ENCODE measurements around the gene ABHD2.
"Not testable (repeated sequence)": the region's sequence is repeated elsewhere in the genome, so short reads cannot be mapped to it uniquely, and the experiment has no call there.

ABHD2 gene, protein sequence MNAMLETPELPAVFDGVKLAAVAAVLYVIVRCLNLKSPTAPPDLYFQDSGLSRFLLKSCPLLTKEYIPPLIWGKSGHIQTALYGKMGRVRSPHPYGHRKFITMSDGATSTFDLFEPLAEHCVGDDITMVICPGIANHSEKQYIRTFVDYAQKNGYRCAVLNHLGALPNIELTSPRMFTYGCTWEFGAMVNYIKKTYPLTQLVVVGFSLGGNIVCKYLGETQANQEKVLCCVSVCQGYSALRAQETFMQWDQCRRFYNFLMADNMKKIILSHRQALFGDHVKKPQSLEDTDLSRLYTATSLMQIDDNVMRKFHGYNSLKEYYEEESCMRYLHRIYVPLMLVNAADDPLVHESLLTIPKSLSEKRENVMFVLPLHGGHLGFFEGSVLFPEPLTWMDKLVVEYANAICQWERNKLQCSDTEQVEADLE
- 58.3 to 109 (median 66.7) reads per million in 3 donors for total RNA-seq

DNA sequence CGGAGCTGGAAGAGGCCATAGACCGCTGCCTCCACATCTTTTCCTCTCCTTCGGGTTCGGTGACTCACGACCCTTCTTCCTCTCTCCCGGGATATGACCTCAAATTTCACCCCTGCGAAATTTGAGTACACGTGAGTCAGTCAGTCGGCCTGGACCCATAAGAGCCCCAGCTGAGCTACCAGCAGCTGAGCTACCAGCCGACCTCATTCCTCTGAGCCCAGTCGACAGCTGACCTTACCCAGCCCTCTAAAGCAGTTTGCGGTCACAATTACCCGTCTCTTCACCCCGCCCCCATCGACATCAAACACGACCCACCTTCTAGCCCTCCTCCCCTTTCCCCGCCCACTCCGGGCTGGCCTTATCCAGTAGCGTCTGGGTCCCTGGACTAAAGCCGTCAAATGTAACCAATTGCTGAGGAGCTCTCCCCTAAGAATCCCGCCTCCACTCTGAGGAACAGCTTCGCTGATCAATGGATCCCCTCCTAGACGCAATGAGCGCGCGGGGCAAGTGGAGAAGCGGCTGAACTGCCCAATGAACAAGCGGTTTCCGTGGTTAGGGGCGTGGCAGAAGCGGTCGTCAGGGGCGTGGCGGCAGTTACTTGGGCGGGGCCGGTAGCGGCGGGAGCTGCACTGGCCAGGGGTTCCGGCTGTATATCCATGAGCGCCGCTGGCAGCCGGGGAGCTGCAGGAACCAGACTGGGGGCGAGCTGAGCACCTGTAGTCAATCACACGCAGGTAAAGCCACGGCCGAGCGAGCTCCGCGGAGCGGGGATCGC, at the start of gene ABHD2:
Gene ABHD2, plus strand, starts transcription at position 627 of the 775 bp plus-strand sequence. CDS start 27,872 bp downstream, outside the sequence.
- Histone ChIP-seq H3K27ac (ENCODE audit: insufficient read depth, low read length, poor library complexity, severe bottlenecking) (peak within 1 kb of the TSS; percentile 77), H3K9me3 (ENCODE audit: control insufficient read depth, low read length) (no peaks in the 10 kb centered on the region), H3K4me1 (ENCODE audit: control insufficient read depth, insufficient read depth, low read length, poor library complexity, severe bottlenecking) (peaks cover 33% of the 10 kb centered on the region), H3K27me3 (replicated peaks; ENCODE audit: control insufficient read depth, insufficient read depth, low read length, poor library complexity, severe bottlenecking) (no peaks in the 10 kb centered on the region), H3K36me3 (ENCODE audit: control insufficient read depth, insufficient read depth, low read length) (no peaks in the 10 kb centered on the region), H3K4me3 (ENCODE audit: insufficient read depth, low read depth, low read length, poor library complexity, severe bottlenecking) (peak within 1 kb of the TSS; percentile 95)
- peak; percentile 95 to 96 (median 95) for DNase-seq

- H3K27ac ChIP-seq (ENCODE audit: insufficient read depth, low read length, poor library complexity, severe bottlenecking): no peak overlapping the region
- DNase-seq: no peak
- H3K9me3 ChIP-seq (ENCODE audit: control insufficient read depth, low read length): no peaks in the 10 kb centered on the region
- no peaks in the 10 kb centered on the region for H3K4me1 ChIP-seq (ENCODE audit: control insufficient read depth, insufficient read depth, low read length, poor library complexity, severe bottlenecking)
- no peaks in the 10 kb centered on the region for H3K36me3 ChIP-seq (ENCODE audit: control insufficient read depth, insufficient read depth, low read length)
- H3K4me3 ChIP-seq (ENCODE audit: insufficient read depth, low read depth, low read length, poor library complexity, severe bottlenecking): no peak overlapping the region
- no peaks in the 10 kb centered on the region for H3K27me3 ChIP-seq (replicated peaks; ENCODE audit: control insufficient read depth, insufficient read depth, low read length, poor library complexity, severe bottlenecking)
These were observed 49.1 kb upstream of the ABHD2 start for GRCh38 chr15:89039142-89039541.

GRCh38 chr15:89041507-89041906, 46.7 kb upstream of the ABHD2 start:
- H3K27me3 ChIP-seq (replicated peaks; ENCODE audit: control insufficient read depth, insufficient read depth, low read length, poor library complexity, severe bottlenecking): no peaks in the 10 kb centered on the region
- H3K4me1 ChIP-seq (ENCODE audit: control insufficient read depth, insufficient read depth, low read length, poor library complexity, severe bottlenecking): no peaks in the 10 kb centered on the region
- H3K36me3 ChIP-seq (ENCODE audit: control insufficient read depth, insufficient read depth, low read length): no peaks in the 10 kb centered on the region
- H3K9me3 ChIP-seq (ENCODE audit: control insufficient read depth, low read length): no peaks in the 10 kb centered on the region
- no peak overlapping the region for H3K4me3 ChIP-seq (ENCODE audit: insufficient read depth, low read depth, low read length, poor library complexity, severe bottlenecking)
- DNase-seq: no peak
- no peak overlapping the region for H3K27ac ChIP-seq (ENCODE audit: insufficient read depth, low read length, poor library complexity, severe bottlenecking)

GRCh38 chr15:89042387-89042786, 45.9 kb upstream of the ABHD2 start:
- Histone ChIP-seq H3K36me3 (ENCODE audit: control insufficient read depth, insufficient read depth, low read length) (no peaks in the 10 kb centered on the region), H3K4me3 (ENCODE audit: insufficient read depth, low read depth, low read length, poor library complexity, severe bottlenecking) (no peak overlapping the region), H3K27me3 (replicated peaks; ENCODE audit: control insufficient read depth, insufficient read depth, low read length, poor library complexity, severe bottlenecking) (no peaks in the 10 kb centered on the region), H3K9me3 (ENCODE audit: control insufficient read depth, low read length) (no peaks in the 10 kb centered on the region), H3K4me1 (ENCODE audit: control insufficient read depth, insufficient read depth, low read length, poor library complexity, severe bottlenecking) (no peaks in the 10 kb centered on the region), H3K27ac (ENCODE audit: insufficient read depth, low read length, poor library complexity, severe bottlenecking) (no peak overlapping the region)
- no peak for DNase-seq

DNA sequence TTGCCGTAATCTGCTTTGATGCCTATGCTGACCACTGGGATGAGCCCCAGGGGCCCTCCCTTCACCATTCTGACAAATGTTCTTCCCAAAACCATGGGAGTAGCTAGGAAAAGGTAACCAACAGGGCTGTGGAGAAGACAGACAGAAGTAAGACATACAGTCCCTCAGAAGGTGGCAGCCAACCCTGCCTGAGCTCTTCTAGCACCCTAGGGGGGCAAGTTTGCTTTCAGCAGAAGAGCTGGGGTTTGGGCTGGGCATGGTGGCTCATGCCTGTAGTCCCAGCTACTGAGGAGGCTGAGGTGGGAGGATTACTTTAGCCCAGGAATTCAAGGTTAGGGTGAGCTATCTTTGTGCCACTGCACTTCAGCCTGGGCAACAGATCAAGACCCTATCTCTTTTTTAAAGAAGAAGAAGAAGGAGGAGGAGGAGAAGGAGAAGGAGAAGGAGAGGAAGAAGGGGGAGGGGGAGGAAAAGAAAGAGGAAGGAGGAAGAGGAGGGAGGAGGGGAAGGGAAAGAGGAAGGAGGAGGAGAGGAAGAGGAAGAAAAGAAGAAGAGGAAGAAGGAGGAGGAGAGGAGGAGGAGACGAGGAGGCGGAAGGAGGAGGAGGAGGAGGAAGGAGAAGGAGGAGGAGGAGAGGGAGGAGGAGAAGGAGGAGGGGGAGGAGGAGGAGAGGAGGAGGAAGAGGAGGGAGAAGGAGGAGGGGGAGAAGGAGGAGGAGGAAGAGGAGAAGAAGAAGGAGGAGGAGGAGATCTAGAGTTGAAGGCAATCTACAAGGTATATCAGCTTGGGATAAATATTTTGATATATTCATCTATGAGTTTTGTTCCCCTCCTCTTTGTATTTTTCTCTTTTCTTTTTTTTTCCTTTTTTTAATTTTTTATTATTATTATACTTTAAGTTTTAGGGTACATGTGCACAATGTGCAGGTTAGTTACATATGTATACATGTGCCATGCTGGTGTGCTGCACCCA, 44.9 kb upstream of the ABHD2 start:
- no peak overlapping the region for H3K27ac ChIP-seq (ENCODE audit: insufficient read depth, low read length, poor library complexity, severe bottlenecking)

GRCh38 chr15:89049016-89049666, 39.1 kb upstream of the ABHD2 start:
- H3K4me3 ChIP-seq (ENCODE audit: insufficient read depth, low read depth, low read length, poor library complexity, severe bottlenecking); DNase-seq; H3K27ac ChIP-seq (ENCODE audit: insufficient read depth, low read length, poor library complexity, severe bottlenecking); H3K27me3 ChIP-seq (replicated peaks; ENCODE audit: control insufficient read depth, insufficient read depth, low read length, poor library complexity, severe bottlenecking); H3K36me3 ChIP-seq (ENCODE audit: control insufficient read depth, insufficient read depth, low read length); H3K9me3 ChIP-seq (ENCODE audit: control insufficient read depth, low read length); H3K4me1 ChIP-seq (ENCODE audit: control insufficient read depth, insufficient read depth, low read length, poor library complexity, severe bottlenecking): not testable (repeated sequence)

More for the DNA sequence above, 44.9 kb upstream of the ABHD2 start:
- no peak for DNase-seq
- no peaks in the 10 kb centered on the region for H3K9me3 ChIP-seq (ENCODE audit: control insufficient read depth, low read length)
- no peaks in the 10 kb centered on the region for H3K4me1 ChIP-seq (ENCODE audit: control insufficient read depth, insufficient read depth, low read length, poor library complexity, severe bottlenecking)
- no peak overlapping the region for H3K4me3 ChIP-seq (ENCODE audit: insufficient read depth, low read depth, low read length, poor library complexity, severe bottlenecking)
- no peaks in the 10 kb centered on the region for H3K27me3 ChIP-seq (replicated peaks; ENCODE audit: control insufficient read depth, insufficient read depth, low read length, poor library complexity, severe bottlenecking)
- no peaks in the 10 kb centered on the region for H3K36me3 ChIP-seq (ENCODE audit: control insufficient read depth, insufficient read depth, low read length)

GRCh38 chr15:89051875-89052274, 36.4 kb upstream of the ABHD2 start:
- H3K4me1 ChIP-seq (ENCODE audit: control insufficient read depth, insufficient read depth, low read length, poor library complexity, severe bottlenecking): peaks cover 4% of the 10 kb centered on the region
- H3K36me3 ChIP-seq (ENCODE audit: control insufficient read depth, insufficient read depth, low read length): no peaks in the 10 kb centered on the region
- no peaks in the 10 kb centered on the region for H3K27me3 ChIP-seq (replicated peaks; ENCODE audit: control insufficient read depth, insufficient read depth, low read length, poor library complexity, severe bottlenecking)
- no peak overlapping the region for H3K27ac ChIP-seq (ENCODE audit: insufficient read depth, low read length, poor library complexity, severe bottlenecking)
- H3K4me3 ChIP-seq (ENCODE audit: insufficient read depth, low read depth, low read length, poor library complexity, severe bottlenecking): no peak overlapping the region
- H3K9me3 ChIP-seq (ENCODE audit: control insufficient read depth, low read length): no peaks in the 10 kb centered on the region
- DNase-seq: no peak

- no peak overlapping the region for H3K4me3 ChIP-seq (ENCODE audit: insufficient read depth, low read depth, low read length, poor library complexity, severe bottlenecking)
- no peaks in the 10 kb centered on the region for H3K27me3 ChIP-seq (replicated peaks; ENCODE audit: control insufficient read depth, insufficient read depth, low read length, poor library complexity, severe bottlenecking)
- H3K4me1 ChIP-seq (ENCODE audit: control insufficient read depth, insufficient read depth, low read length, poor library complexity, severe bottlenecking): peaks cover 4% of the 10 kb centered on the region
- no peaks in the 10 kb centered on the region for H3K36me3 ChIP-seq (ENCODE audit: control insufficient read depth, insufficient read depth, low read length)
- H3K27ac ChIP-seq (ENCODE audit: insufficient read depth, low read length, poor library complexity, severe bottlenecking): no peak overlapping the region
- DNase-seq: no peak
- no peaks in the 10 kb centered on the region for H3K9me3 ChIP-seq (ENCODE audit: control insufficient read depth, low read length)
These were observed 35.8 kb upstream of the ABHD2 start for GRCh38 chr15:89052474-89052873.

GRCh38 chr15:89054873-89055272, 33.4 kb upstream of the ABHD2 start:
- DNase-seq: no peak
- Histone ChIP-seq H3K4me1 (ENCODE audit: control insufficient read depth, insufficient read depth, low read length, poor library complexity, severe bottlenecking) (peaks cover 2% of the 10 kb centered on the region), H3K4me3 (ENCODE audit: insufficient read depth, low read depth, low read length, poor library complexity, severe bottlenecking) (no peak overlapping the region), H3K9me3 (ENCODE audit: control insufficient read depth, low read length) (no peaks in the 10 kb centered on the region), H3K36me3 (ENCODE audit: control insufficient read depth, insufficient read depth, low read length) (no peaks in the 10 kb centered on the region), H3K27me3 (replicated peaks; ENCODE audit: control insufficient read depth, insufficient read depth, low read length, poor library complexity, severe bottlenecking) (no peaks in the 10 kb centered on the region), H3K27ac (ENCODE audit: insufficient read depth, low read length, poor library complexity, severe bottlenecking) (no peak overlapping the region)
